SKM-1 (cell line): ENCODE data around the gene TIMP3.

Source experiments
- DNase-seq: peaks from one replicate; lab custom pipeline; 2025; ENCODE audit not compliant: unreplicated experiment; lab: John Stamatoyannopoulos, UW

TIMP3 gene

DNA sequence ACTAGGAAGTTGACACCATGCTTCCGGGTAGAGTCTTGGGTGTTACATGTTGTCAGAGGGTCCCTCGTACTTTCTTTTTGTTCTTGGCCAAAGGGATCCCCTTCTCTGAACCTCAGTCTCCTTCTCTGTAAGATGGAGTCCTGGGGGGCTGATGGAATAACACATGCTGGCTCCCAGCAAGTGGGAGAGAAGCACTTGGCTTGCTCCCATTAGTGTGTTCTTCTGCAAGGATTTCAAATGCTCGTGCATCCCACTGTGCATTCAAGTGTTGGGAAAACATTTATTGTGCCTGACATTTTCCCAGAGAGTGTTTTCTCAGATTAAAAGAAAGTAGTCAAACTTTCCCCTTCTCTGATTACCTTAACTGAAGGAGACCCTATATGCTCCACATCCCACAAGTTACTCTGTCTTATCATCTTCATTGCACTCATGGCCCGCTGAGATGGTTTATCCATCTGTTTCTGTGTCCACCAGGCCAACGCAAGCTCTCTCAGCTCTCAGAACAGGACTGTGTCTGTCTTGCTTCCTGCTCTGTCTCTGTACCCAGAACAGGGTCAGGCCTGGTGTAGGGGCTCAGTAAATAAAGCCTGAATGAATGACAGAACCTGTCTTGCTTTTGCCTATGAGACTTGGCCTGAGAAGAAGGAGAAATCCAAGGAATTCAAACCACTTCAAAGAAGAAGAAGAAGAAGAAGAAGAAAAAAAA is 16.0 kb upstream of the TIMP3 start:
- DNase-seq, result no peak

DNA sequence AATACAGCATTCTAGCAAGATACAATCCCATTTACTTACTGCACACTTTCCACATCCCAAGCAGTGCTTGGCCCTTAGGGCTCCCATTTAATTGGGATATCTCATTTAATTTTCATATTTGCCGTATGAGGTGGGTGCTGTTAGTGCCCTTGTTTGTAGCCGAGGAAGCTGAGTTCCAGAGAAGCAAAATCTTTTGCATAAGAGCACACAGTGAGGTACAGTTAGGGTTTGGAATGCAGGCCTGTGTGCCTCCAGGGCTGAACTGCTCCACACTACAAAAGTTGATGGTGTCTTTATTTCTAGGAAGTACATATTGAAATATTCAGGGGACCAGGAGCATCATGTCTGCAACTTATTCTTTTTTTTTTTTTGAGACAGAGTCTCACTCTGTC is 15.5 kb upstream of the TIMP3 start:
- DNase-seq, result no peak

DNA sequence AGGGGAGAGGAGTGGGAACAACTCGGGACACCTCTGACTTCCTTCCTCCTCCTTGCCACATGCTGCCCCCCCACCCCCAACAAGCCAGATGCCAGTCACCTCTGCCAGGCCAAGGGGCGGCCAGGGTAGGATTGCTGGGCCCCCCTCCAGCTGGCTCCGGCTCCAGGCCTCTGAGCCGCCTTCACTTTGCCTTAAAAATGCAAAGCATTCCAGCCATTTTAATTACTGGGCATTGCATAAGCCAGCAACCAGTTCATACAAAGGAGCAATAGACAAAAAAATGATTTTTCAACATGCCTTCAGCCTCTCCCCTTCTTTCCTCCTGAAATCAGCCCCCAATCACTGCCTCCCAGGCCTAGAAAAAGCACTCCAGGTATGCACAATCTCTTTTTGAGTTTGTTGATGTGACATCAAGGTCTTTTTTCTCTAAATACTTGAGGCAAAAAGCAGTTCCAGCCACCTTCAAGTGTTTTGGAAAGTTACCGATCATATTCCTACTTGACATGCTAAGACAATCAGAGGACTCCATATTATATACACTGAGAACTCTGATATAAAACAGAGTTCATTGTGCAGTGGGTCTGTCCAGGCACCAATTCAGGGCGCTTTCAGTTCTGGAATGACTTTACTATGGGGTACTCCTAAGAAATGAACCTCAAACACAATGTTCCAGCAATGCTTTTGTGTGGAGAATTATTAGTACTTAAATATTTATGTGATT is 12.4 kb upstream of the TIMP3 start:
- no peak for DNase-seq

DNA sequence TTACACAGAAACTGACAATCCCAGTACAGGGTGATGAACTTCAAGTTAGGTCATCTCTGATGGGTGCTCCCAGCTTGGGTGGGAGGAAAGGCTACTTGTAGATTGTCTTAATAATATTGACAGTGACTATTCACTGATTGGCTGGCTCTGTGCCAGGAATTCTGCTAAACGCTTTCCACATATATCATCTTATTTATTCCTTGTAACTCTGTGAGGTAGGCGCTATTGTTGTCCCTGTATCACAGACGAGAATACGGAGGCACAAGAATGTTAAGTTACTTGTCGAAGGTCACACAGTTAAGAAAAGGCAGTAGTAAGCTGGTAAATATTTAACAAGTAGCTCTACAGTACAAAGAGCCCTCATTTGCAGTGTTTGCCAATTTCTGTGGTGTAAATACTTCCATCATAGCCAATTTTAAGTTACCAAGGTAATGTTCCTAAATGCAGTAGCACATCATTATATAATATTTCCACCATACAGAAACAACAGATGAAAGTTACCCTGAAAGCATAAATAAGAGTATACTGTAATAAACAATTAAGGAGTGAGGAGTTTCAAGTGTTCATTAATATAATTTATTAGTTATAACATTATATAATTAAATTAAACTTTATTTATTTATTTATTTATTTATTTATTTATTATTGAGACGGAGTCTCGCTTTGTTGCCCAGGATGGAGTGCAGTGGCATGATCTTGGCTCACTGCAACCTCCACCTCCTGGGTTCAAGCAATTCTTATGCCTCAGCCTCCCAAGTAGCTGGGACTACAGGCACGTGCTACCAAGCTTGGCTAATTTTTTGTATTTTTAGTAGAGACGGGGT is 11.5 kb upstream of the TIMP3 start:
- no peak for DNase-seq

DNA sequence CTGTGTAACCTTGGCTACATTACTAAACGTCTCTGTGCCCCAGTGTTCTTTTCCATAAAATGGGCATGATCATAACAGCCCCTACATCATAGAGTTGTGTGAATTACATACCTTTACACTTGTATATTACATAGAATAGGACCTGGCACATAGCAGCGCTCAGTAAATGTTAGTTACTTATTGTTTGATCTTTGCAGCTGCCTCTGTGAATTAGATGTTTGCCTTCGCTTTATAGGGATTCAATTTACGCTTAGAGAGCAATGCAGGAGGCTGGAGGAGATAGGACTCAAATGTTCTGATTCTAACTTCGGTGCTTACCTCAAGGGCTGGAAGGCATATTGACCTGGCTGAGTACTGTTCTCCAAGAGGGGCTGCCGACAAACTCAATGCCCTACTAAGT is 10.4 kb upstream of the TIMP3 start:
- DNase-seq, result no peak

DNA sequence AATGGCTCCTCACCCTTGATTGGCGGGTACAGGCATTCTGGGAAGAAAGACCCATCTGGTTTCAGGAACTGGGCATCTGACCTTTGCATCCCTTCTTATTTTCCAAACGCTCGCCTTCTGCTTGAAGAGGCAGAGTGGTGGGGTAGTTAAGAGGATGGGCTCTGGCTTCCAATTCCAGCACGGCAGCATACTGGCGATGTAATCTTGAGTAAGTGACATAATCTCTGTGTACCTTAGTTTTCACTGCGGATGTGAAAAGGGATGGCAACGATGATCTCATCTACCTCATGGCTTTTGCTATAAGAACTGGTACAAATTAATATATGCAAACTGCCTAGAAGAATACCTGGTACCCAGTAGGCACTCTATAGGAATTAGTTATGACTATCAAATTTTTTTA is 10.0 kb upstream of the TIMP3 start:
- DNase-seq, result no peak

DNA sequence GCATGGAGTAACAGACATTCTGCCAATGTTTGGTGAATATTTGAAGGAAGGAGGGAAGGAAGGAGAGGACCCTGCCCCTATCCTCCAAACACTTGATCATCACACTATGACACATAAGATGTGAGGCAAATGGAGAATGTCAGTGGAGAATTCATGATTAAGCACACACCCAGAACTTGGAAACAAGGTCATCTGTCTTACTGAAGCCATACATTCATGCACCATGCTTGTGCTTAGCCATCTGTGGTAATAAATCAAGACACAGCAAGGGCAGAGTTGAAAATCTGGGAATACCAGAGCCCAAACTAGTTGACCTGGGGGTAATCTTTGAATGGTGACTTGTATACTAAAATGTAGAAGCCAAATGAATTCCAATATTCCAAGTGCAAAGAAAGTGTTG is 7.9 kb upstream of the TIMP3 start:
- DNase-seq, result no peak

DNA sequence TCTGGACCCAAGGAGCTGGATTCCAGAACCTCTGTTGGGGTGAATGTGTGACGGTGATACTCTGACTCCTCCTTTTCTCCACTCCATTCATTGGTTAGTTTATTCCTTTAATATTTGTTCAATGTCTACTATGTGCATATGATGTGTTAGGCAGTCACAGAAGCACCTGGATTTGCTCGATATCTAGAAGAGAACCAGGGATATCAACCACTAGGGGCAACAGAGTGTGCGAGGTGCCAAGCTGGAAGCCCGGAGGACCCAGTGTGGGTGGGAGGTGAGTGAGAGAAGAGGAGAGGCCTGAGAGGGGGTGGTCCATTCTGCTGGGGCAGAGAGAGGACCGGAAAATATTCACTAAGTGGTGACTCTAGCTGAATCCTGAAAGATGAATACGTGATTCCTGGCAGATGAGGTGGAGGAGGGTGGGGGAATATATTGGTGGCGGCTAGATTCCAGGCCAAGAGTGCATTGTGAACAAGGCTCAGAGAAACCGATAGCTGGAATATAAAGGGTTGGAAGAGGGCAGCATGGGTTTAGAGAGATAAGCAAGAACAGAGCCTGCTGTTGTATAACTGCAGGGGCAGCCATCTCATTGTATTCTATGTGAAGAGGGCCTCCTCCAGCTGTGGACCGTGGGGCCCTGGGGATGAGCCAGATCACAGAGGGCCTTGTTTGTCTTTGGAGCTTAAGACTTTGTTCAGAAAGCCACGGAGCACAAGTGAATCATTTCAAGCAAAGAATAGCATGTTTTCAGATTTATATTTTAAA is 6.9 kb upstream of the TIMP3 start:
- no peak for DNase-seq

DNA sequence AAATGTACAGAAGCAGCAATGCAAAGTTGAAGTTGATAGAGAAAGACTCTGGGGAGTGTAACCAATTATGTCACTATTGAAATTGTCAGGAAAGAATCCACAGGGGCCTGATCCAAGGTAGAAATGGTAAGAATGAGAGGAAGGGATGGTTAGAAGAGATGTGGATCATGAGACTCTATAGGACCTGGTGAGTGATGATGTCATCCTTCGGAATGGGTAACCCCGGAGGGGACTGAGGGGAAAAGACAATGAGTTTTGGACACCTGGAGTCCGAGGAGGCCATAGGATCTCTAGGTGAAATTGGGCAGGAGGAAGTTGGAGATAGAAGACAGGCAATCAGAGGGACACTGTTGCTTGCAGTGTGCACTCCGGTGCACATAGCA is 6.3 kb upstream of the TIMP3 start:
- no peak for DNase-seq

DNA sequence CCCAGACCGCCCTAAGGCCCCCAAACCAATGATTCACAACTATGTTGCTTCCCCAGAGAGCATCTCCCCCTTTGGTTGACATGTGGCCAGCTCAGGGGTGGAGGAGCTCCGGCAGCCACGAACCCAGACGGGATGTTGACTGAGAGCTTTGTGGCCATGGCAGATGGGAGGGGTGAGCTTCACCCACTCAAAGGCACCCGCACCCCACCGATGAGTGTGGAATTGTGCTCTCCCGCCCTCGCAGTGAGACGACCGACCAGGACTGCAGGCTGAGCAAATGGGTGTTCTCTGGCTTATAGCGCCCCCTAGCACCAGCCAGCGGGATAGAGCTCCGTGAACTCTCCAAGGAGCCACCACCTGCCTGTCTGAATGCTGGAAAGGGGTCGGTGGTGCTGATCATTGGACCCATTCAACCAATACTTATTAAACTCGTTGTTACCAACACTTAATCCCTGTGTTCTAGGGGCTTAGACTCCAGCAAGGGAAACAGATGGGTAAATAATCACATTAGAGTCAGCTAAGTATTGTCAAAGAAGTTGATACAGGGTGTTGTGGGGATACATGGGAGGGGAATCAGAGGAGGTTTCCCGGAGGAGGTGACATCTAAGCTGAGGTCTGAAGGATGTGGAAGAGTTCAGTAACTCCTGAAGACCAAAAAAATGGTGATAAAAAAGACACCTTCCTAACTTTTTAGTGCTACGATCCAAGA is 4.5 kb upstream of the TIMP3 start:
- no peak for DNase-seq

DNA sequence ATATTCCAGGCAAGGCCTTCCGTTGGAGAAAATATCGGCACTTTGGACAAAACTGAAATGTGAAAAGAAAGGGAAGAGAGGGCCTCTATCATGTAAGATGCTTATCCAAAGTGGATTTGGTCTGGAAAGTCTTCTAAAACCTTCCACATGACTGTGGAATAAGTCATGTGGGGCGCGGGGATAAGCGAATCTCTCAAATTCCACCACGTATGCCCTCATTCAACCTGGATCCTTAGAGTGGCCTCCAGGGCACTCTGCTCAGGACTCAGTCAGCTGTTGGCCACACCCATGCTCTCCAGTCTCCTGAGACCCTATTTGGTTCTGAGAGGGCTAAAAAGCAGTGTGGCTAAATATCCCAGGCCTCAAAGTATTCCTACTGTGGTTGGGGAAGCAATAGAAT is 2.0 kb upstream of the TIMP3 start:
- DNase-seq, result no peak

DNA sequence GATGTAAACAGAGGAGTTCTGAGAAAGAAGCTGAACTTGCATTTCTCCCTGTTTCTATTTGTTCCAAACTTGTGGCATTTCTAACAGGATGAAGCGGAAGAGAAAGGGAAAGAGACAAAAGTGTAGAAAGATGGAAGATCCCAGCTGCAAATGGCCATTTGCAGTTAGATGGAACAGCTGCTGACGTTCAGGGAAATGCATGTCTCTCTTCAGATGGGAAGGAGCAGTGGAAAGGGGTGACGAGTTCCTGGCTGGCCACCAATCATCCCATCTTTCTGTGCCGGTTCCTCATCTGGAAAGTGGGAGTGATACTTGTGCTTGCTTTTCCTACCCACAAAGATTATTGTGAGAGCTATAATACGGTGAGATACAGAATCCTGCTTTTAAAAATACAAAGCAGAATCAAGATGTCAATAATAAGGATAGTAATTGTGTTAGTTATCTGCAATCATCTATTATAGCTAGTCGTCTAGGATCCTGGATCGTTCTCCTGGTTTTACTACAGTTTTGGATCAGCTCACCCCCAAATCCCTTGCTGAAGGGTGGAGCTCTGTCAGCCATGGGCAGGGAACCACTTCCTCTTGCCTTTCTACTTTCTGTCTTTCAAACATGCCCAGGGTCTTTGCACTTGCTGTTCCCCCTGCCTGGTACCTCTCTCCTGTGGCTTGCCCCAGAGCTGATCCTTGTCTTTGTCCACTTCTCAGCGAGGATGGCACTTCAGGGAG is 1.2 kb upstream of the TIMP3 start:
- DNase-seq, result no peak

DNA sequence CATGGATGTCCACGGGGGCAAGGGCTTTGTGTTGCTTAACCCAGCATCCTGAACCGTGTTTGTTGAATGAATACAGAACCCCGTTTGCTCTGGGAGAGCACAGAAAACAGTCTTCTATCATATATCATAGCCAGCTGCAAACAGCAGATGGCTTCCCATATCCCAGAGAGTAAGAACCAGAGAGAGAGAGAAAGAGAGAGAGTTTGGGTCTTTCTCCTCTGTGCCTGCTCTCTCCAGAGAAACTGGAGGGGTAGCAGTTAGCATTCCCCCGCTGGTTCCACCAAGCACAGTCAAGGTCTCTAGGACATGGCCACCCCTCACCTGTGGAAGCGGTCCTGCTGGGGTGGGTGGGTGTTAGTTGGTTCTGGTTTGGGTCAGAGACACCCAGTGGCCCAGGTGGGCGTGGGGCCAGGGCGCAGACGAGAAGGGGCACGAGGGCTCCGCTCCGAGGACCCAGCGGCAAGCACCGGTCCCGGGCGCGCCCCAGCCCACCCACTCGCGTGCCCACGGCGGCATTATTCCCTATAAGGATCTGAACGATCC is 440 bp upstream of the TIMP3 start:
- DNase-seq, result no peak

DNA sequence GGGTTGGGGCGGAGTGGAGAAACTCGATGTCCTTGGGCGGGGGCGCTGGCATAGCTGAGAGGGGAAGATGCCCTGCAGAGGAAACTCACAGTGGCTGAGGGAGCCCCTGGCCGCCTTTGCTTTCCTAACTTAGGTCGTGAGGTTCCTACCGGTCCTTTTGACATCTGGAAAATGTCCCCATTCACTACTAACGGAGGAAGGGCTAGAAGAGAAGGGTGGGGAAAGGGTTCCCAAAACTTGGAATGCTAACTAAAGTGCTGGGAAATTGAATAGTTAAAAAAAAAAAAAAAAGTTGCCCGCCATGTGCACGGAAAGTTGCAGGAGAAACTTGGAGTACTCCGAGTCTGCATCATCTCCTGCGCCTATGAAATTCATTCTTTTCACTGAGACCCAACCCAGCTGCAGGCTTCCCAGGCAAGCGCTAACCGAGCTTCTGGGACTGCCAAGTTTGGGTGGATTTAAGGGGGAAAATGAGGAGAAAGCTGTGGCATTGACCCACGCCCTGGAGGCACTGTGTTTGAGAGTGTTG is 796 bp downstream of the TIMP3 start:
- DNase-seq, result no peak

DNA sequence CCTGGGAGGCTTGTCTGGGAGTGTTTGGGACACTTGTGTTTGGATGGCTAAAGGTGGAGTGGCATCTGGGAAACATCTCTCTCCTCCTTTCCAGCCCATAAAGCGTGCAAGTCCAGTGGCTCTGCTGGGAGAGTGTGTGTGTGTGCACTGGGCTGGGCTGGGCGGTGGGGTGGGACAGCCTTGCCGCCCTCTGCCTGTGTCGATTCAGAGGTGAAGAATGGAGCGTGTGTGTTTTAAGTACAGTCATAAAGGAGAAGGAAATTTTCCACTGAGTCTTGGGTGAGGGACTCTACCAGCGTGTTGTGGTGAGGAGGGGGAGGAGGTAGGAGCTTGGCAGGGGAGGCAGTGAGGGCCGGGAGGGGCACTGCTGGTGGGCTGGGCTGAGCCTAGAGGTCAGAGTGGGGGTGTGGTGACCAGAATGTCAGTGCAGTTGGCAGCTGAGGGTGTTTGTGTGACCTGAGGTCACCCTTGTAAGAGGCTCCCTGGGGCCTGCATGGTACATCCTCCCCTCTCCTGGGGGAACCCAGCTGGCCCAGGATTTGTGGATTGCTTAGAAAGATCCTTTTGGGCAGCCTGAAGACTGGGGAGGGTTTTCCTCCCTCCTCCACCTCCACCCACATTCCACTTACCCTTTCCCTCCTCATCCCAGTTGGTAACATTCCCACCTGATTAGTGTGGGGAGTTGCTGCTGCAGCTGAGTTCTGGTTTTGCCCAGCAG is 1.7 kb downstream of the TIMP3 start:
- no peak for DNase-seq

DNA sequence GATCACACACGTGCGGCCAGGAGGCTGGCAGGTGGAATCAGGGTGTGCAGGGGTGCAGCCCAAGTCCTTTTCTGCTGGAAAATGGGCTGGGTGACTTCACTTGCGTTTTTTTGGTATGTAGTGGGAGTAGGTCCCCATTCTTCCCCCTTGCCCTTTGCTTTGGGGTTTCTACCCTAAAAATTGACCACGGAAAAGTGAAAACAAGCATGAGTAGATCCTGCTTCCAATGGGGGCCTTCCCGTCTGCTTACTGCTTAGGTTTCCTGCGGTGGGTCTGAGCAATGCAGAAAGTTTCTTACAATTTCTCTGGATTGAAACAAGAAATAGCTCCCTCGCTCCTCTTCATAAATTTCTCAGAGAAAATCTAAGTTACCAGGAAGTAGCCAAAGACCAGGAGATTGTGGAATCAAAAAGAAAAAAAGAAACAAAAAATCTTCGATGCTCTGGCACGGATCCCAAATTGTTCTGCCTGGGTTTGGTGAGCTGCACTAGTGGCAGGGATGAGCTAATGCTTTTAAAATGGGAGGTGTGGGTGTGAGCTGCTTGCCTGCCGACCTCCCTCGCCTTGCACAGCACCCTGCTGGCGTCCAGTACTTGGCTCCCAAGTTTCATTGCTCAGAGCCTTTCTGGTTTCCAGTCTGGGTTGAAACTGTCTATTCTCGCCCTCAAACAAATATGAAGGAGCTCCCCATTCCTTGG is 2.4 kb downstream of the TIMP3 start:
- no peak for DNase-seq

DNA sequence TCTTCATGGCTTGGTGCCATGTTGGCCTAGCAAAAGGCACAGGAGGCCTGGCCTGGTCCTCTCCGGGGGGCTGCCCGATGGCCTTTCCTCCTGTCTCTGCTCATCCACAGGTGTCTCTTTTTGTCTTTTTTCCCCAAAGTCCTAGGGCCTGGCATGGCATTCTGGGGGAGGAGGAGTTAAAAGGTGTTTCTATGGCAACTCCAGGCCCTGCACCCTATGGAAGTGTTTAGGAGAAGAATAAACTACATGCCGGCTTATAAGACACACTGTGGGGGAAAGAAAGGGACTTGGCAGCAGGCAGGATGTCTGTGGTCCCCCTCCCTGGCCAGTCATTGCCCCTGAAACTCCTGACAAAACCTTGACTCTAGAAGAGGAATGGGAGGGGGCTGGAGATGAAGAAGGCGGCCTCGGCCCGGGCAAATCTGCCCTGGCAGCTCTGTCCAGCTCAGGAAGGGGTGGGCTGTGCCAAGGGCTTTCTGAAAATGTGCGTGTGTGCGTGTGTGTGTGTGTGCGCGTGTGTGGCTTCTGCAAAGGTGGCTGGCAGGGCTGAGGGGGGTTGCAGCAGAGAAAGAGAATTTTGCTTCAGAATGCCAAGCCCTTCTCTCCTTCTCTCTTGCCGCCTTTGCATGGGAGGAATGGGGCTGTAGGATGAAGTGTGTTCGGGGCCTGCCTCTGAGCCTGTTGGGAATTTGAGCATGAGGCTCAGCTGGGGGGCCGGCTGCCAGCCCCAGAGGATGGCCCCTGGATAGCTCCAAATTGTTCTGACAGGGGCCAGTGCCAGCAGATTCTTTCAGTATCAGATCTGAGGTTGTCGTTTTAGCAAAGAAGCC is 3.2 kb downstream of the TIMP3 start:
- DNase-seq, result no peak
